Lower leg skin (tissue), 3 donors: ENCODE results near the gene RER1.

Source experiments
- POLR2A ChIP-seq, 2 donors: fragments of 450-650 bp; IDR thresholded peaks; one replicate each; pipeline ENCODE4 v1.6.1; 2016 to 2017; ENCODE audit warnings: antibody characterized with exemption in 2 of 2, mild to moderate bottlenecking in 1 of 2, moderate library complexity in 1 of 2
- TF ChIP-seq, protein P1 (sequence below), 3 donors: fragments of 450-650 bp; IDR thresholded peaks; one replicate each; pipeline ENCODE4 v1.5.1; 2016; ENCODE audit warnings: antibody characterized with exemption in 3 of 3, mild to moderate bottlenecking in 3 of 3, moderate library complexity in 2 of 3

DNA sequence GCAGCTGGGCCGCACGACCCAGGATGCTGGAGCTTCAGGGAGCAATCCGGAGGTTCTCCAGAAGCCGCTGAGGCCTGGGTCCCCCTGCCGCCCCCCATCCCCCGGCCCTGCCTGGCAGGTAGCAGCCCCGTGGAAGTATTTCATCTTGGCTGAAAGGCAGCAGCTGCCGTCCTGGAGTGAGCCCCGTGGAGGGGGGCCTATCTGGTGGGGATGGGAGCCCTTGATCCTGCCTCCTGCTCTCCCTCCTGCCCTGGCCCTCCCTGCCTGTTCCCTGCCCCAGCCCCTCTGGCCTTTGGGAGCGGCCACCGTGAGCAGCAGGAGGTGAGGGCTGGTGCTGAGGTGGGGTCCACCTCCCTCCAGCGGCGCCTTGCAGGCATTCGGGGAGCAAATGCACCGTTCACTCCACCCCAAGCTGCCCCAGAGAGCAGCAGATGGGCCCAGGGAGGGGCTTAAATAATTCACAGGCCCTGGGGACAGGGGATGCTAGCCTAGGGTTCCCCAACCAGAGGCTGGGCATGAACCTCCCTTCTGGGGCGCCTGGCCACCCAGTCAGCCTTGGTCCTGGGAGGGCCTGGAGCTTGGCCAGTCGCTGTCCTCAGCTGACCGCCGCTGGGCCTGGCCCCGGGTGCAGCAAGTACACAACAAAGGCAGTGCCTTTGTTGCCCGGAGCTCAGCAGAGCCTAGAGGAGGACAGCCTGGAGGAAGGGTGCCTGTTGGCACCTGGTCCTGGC, 60.7 kb downstream of the RER1 start:
- TF ChIP-seq, protein P1, sequence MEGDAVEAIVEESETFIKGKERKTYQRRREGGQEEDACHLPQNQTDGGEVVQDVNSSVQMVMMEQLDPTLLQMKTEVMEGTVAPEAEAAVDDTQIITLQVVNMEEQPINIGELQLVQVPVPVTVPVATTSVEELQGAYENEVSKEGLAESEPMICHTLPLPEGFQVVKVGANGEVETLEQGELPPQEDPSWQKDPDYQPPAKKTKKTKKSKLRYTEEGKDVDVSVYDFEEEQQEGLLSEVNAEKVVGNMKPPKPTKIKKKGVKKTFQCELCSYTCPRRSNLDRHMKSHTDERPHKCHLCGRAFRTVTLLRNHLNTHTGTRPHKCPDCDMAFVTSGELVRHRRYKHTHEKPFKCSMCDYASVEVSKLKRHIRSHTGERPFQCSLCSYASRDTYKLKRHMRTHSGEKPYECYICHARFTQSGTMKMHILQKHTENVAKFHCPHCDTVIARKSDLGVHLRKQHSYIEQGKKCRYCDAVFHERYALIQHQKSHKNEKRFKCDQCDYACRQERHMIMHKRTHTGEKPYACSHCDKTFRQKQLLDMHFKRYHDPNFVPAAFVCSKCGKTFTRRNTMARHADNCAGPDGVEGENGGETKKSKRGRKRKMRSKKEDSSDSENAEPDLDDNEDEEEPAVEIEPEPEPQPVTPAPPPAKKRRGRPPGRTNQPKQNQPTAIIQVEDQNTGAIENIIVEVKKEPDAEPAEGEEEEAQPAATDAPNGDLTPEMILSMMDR (IDR thresholded peaks at IDR 0.05): no peak
- no peak for TF ChIP-seq POLR2A (IDR thresholded peaks at IDR 0.05)
